ENCODE measurements around the gene ULK3.

DNA sequence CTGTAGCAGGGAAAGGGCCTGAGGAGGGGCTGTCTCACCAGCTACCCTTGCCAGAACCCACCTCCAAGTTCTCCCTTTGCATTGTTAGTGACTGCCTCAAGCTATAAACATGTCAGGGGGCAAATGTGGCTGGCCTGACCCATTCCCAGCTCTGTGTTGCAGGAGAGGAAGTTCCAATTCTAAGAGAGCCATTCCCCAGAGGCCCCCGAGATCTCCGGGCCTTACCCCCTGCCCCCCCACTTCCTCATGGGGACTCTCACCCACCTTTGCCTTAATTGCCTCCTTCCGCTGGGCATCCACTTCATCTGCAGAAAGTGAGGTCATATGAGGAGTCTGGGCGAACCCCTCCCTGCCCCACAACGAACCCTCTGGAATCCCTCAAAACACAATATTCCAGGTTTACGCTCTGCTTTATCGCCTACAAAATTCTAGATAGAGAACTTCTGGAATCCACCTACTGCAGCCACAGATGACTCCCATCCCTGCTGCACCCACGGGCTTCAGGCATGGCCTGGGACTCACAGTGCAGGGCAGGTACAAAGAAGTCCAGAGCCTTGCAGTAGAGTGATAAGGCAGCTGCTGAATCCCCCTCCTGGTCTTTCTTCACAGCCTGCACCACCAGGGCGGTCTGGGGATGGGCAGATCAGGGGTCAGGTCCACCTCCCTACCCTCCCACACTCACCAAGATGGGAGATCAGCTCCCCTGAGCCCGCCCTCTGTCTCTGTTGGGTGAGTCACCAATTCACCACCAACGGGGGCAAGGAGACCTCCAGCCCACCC, 4.0 kb downstream of the ULK3 start:
- TF ChIP-seq, protein P1, sequence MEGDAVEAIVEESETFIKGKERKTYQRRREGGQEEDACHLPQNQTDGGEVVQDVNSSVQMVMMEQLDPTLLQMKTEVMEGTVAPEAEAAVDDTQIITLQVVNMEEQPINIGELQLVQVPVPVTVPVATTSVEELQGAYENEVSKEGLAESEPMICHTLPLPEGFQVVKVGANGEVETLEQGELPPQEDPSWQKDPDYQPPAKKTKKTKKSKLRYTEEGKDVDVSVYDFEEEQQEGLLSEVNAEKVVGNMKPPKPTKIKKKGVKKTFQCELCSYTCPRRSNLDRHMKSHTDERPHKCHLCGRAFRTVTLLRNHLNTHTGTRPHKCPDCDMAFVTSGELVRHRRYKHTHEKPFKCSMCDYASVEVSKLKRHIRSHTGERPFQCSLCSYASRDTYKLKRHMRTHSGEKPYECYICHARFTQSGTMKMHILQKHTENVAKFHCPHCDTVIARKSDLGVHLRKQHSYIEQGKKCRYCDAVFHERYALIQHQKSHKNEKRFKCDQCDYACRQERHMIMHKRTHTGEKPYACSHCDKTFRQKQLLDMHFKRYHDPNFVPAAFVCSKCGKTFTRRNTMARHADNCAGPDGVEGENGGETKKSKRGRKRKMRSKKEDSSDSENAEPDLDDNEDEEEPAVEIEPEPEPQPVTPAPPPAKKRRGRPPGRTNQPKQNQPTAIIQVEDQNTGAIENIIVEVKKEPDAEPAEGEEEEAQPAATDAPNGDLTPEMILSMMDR (IDR thresholded peaks at IDR 0.05 in 4 of 5, conservative IDR thresholded peaks at IDR 0.05 in 1 of 5) = no peak
- no peak for TF ChIP-seq POLR2A (IDR thresholded peaks at IDR 0.05)
